HG03196 (cell line): Measurements from ENCODE around the gene PLCB1.
A peak's percentile ranks its signal among the peaks of the same experiment; 100 is the strongest.

ENCODE experiments used
- ATAC-seq: cut with Tn5 transposase; IDR thresholded peaks from one replicate; pipeline ENCODE4 v1.9.1; 2021; ENCODE audit not compliant: unreplicated experiment

PLCB1 gene

DNA sequence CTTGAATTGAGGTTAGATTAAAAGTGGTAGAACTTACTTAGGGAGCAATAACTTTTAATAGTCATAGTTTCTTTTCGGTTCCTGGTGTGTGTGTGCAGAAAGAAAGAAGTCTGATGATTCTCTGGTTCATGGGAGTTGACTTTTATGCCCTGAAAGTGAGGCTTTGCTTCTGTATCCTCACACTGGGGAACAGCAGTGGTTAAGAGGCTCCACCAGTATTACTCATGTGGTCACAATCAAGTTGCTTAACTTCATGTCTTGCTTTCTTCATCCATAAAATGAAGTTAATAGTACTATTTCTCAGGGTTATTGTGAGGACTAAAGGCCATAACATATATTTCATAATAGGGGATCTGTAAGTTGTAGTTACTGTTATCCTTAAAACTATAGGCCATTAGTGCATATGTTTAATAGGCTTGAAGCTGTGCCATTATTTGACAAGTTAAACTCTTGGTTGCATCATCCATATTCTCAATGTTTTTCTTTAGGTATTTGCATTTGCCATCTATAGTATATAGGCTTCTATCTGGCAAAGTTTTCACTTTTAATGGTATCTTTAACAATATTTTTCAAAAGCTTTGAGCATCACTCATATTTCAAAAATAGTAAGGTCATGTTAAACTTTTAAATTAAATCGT lies 262.4 kb downstream of the PLCB1 start:
- peak; percentile 61 for ATAC-seq

DNA sequence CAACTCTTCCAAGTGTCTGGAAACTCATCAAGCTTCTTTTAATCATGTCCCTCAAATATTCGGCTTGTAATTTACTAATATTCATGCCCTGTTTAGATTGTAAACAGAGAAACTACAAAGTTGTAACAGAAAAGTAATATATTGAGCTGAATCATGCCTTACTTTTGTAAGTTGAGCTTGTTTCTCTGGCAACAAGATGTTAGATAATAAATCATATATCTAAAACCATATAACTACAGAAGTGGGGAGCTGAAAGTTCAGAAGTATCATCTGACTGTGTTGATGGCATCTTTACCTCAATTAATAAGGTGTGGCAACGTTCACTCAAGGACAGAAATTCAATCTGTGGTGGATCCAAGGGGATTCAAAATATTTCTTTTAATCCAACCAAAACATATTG lies 263.9 kb downstream of the PLCB1 start:
- no peak for ATAC-seq

DNA sequence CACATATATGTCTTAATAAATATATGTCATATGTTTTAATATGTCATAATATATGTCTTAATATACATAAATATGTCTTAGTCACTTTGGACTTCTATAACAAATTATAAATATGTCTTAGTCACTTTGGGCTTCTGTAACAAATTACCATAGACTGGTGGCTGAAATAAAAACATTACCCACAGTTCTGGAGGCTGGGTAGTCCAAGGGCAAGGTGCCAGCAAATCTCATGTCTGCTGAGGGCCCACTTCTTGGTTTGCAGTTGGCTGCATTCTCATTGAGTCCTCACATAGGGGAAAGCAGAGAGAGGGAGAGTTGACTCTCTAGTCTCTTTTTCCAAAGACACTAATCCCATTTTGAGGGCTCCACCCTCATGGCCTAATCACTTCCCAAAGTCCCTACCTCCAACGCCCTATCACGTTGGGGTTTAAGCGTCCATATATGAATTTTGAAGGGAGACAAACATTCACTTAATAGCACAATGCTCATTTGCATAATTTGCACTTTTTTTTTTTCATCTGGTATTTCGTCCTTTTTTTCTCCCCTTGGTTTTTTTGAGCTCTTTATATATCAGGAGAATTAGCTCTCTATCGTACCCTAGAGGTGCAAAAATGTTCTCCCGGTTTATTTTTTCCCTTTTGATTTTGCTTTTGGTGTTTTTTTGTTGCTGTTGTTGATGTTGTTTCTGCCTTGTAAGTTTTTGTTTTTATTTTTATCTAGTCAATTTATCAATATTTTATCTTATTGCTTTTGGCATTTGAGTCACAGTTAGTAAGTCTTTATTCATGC lies 266.4 kb downstream of the PLCB1 start:
- no peak for ATAC-seq

DNA sequence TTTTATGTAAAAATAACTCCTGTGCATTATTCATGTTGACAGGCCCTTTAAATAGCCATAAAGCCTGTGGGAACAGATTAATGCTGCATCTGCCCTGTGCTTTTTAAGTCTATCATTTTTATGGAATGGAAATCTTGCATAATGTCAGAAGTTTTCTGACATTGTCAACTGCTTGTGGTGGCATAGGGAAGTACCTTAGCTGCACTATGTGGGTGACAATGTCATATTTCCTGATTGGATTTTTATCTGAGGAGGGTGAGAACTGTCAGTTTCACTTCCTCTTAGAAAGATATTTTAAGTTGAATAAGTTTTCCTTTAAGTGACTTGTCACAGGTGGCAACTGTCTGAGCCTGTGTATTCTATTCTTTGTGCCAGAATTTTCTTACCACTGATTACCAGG lies 267.9 kb downstream of the PLCB1 start:
- ATAC-seq, result peak; percentile 100

DNA sequence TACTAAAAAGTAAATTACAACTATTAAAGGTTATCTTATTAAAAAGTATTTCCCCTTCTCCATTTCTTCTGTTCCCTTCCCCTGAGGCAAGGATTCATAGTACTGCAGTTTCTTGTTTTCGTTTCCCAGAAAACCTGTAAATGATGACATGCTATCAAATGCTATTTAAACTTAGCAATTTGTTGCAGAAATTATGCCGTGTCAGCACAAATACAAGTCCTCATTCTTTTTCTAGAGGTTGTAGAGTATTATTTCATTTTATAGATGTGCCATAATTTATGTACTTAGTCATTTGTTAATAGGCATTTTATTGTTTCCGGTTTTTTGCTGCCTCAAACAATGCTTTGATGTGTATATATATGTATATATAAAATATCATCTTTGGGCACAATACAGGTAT lies 268.4 kb downstream of the PLCB1 start:
- ATAC-seq, result no peak

DNA sequence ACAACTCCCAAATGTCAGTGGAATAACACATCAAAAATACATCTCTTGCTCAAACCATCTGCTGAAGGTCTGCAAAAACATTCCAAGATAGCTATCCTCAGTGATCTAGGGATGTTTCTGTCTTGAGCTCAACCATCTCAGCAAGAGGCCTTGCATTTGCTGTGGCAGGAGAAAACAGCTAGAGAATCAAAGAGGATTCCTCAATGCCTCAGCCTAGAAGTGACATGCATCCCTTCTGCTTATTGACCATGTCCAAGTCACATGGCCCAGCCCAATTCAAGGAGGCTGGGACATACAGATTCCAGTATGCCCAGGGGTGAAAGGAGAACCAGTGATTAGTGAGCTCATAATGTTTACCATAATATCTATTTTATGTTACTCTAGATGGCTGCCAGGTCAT lies 269.5 kb downstream of the PLCB1 start:
- no peak for ATAC-seq

DNA sequence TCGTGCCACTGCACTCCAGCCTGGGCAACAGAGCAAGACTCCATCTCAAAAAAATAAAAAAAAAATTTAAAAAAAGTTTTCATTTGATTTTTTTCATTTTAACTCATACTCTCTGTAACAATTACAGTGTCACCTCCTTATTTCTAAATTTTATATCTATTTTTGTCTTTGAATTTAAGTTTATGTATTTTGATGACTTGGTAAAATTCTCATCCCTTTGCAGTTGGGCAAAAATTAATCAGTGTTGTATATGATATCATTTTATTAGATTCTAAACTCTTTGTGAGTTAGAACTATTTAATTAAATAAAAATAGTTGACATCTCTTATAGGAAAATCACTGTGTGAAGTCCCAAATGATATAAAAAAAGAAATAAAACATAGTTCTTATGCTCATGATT lies 270.7 kb downstream of the PLCB1 start:
- no peak for ATAC-seq

DNA sequence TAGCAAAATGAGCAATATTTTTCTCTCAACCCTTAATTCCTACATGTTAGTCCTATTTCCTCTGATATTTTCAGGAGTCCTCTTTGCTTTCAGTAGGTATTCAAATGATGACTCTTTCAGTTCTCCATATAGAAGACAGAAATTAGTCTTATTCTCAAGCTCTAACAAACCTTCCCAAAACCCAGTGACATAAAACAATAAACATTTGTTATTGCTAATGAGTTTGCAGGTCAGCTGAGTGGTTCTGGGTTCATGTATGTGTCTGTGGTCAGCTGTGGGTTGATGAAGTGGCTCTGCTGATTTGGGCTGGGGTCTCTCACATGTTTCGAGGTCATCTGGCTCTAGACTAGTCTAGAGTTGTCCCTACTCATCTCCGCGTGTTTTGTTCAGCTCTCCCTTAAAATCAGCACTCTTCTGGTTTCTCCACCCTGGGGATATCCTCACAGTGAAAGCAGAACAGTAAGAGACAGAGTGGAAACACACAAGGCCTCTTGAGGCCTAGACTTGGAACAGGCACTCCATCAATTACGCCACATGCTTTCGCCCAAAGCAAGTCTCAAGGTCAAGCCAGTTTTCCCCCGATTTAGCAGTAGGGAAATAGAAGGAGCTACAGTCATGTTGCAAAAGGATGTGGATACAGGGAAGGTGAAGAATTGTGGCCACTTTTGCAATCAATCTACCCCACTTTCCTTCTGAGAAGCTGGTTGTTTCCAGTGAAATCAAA lies 273.0 kb downstream of the PLCB1 start:
- no peak for ATAC-seq

DNA sequence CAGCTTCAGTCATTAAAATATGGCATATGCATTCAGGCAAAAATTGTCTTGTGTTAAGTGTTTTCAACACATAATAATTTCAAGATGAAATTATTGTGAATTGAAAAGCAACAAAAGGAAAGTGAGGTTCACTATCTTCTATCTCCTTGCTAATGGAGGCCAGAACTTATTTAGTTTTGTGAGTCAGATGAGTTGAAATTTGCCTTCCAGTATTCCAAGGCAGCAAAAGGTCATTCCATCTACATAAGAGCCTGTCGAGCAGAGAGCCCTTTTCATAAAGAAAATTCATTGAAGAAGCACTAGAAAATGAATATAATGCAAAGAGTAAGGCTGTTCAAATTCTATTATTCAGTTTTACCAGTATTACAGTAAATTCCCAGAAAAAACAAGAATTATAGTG lies 274.3 kb downstream of the PLCB1 start:
- ATAC-seq, result no peak

DNA sequence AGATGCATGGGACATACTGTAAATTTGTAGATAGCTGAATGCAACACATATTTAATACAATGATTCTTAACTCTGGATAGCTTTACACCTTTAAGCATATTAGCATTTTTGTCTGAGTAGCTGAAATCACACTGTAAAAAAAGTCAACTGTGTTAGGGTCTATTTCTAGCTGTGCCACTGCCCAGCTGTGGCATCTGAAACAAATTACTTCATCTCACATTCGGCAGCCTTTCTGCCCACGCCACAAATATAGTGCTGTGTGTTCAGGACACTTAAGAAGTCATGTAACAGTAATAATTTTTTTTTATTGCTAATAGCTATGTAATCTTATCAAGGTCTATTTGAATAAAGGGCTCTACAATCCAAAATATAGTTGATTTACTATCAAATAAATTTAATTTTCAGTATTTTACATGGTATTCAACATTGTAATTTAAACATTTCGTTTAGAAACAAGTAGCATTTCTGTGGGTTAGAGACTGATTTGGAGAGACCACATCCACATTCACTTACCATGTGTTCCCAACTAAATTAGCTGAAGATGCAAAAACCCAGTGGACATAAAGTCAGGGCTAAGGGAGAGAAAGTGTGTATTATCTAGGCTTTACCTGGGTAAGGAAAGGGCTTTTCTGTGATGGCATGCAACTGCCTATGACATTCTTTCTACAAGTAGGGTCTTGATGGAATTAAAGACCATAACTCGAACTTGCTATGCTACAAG lies 276.7 kb downstream of the PLCB1 start:
- no peak for ATAC-seq

DNA sequence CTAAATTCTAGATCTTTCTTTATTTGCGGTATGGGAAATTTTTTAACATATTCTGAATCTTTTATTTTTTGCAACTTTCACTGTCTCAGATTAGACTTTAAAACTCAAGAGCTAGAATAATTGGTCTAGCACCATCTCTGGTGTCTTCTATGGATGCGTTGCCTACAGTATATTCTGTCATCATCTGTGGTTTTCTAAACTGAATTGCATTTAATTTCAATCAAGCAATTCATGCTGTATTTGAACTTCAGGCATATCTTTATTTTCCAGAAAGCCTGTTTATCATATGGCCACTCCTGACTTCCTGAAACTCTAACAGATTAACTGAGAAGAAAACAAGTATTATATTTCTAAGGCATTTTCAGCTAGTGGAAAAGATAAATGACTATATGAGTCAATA lies 281.6 kb downstream of the PLCB1 start:
- no peak for ATAC-seq

DNA sequence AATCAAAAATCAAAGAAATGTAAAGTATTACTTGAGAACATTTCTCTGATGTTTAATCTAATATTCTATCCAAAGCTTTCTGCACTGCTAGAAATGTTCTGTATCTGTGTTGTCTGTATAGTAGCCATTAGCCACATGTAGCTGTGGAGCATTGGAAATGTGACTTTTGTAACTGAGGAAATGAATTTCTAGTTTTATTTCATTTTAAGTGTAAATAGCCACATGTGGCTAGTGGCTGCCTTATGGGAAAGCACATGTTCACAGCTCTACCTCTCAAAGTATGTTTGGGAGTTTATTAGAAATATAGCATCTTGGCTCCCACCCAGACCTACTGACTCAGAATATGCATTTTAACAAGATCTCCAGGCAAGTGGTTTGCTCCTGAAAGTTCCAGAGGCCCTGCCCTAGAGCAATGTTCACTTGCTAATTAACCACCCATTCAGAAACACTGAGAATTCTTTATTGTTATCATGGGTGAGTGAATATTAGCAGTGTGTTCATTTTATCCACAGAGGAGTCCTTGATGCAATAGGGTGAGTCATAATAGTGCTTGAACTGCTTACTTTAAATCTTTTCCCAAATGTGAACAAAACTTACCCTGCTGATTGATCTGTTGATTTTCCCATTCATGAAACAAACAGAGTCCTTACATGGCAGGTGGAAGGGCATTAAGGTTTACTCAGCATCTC lies 282.7 kb downstream of the PLCB1 start:
- ATAC-seq, result no peak

DNA sequence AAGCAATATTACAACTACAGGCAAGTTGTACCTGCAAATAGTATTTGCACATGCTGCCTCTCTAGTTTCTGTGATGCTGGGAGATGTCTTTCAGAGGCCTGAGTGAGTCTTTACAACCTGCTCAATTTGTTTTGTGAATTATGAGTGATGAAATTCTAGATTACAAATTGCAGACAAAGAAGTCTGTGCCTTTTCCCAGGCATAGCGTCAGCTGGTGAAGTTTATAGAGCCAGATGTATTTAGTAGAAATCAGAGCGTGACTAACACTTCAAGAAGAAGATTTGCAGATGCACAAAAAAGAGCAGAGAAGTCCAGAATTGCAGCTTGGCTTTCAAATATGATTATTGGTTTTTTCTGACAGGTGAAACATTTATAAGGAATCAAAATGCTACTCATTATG lies 289.9 kb downstream of the PLCB1 start:
- no peak for ATAC-seq

DNA sequence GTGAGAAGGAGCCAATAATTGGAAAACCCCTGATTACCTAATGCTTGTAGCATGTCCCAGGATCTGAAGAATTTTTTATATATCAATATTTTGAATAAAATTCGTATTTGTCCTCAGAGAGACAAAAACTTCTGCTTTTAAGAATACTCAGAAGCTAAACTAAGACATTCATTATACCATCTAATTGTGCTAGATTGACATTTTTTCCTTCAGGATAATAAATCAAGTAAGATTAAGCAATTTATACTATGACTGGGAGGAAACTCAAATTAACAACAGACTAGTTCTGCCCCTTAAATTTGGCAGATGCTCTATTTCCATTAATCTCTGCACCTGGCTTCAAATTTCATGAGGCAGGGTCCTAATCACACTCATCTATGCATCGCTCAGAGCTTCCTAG lies 291.4 kb downstream of the PLCB1 start:
- no peak for ATAC-seq

DNA sequence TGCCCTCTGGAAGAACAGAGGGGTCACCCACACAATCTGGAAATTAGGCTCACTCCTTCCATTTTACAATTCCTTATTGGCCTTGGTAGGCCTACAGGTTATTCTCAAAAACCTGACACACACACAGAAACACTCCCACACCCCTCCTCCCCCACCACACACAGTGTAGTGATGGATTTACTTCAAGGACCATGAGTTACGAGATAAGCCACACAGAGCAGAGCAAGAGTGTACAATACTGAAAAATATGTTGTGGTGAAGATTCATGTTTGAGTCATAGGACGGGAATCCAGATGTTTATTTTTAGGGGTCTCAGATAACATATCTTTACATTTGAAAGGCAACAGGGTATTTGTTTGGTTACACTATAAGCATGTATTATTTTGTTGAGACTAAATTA lies 291.9 kb downstream of the PLCB1 start:
- ATAC-seq, result no peak

DNA sequence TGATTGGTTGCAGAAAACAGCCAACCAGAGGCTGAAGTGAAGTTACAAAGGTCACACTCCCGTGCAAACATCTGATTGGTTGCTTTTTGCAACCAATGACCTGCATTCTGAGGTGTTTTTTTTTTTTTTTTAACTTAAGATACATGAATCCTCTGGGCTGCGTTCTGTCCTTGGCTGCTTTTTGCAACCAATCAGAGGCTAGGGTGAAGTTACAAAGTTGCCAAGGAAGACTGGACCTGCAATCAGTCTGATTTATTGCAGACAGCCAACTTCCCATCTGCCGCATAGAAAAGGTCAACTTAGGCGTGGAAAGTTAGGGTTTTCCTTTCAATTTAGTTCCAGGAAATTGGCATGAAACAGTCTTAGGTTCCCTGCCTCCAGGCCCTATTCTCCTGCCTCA lies 292.9 kb downstream of the PLCB1 start:
- no peak for ATAC-seq

DNA sequence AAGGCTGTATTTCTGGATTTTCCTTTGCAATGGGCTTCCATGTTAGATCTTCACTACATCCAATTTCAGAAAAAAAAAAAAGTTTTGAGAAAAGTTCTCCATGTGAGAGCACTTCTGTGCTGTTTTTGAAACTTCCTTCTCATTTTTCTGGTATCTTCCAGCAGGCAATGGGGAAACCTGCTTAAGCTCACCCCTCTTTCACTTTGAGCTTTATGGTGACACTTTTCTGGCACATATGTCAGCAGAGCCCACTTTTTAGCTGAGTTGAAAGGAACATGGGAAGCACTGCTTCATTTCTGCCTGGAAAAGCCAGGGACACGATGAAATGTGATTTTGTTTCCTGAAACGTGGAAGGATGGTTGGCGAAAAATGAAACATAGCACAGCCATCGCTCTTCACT lies 293.7 kb downstream of the PLCB1 start:
- ATAC-seq, result no peak

DNA sequence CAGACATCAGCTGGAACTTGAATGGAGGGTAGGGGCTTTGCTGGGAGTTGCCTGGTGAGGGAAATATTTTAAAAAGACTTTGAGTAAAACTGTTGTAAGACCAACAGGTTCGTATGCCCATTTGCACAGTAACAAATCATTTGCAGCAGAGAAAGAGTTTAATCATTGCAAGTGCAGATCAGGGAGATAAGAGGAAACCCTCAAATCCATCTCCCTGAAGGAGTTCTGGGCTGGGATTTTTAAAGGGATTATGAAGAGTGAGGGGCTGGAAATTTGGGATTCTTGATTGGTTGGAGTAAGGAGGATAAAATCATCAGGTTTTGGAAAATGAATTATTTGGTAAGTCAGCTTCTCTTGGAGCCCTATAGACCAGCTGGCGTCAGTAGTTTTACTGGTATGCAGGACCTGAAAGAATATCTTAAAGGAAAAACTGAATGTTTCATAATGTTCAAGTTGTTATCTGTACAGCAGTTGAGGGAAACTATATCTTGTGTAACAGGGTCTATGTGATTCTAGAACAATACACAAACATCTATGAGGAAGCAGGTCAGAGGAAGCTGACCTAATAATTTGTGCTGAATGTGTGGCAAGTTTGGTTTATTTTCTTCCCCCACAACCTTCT lies 295.5 kb downstream of the PLCB1 start:
- ATAC-seq, result no peak

DNA sequence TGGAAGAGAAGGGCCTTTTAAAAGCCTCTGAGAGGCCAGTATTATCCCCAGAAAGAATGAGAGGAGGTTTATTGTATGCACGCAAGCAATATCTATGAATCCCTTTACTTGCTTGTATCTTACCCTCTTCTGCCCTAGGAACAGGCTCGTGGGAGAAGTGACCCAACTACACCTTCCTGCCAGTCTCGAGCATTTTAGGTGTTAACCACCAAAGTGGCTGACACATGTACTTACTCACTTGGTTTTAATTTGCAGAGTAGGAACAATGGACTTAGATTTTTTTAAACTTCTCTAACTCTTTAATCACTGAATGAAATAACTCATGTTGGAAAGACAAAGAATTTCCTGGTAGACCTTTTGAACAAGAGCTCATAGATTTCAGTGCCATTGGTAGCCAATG lies 296.9 kb downstream of the PLCB1 start:
- no peak for ATAC-seq
